K562 (cell line): ENCODE measurements around the gene KMT5B. TPM values are rescaled to one million over a fixed set of nuclear protein-coding genes. Genes with fewer than 3 reads are reported as not detected.

Experiments
- ATAC-seq: fragments of 200-7000 bp; cut with Tn5 transposase; 3 replicates; pipeline ENCODE4 v1.9.1; 2020; ENCODE audit warnings: moderate library complexity
- BruUV-seq: library from RNA; stranded (reverse); fragments of 400-500 nt; replicated peaks from 2 replicates; lab custom pipeline; 2021; lab: Mats Ljungman, UMichigan
- CTCF ChIA-PET: fragments of 300-600 bp; formaldehyde crosslinking; extraction: SDS; loops from one replicate; lab custom pipeline; 2021; ENCODE audit warnings: low intra/inter-chr PET ratio; lab: Yijun Ruan, JAX
- POLR2A ChIA-PET: fragments of 300-600, 350-650 bp; sonication (Branson Sonifier 250); formaldehyde crosslinking; extraction: SDS; loops from one replicate; lab custom pipeline; 2021; ENCODE audit warnings: antibody characterized with exemption, inconsistent platforms; lab: Yijun Ruan, JAX
- DNase-seq, 4 experiments: peaks; one replicate each; pipeline versions ENCODE4 v3.0.0 to v3.0.0-alpha.2; 2011 to 2018; ENCODE audit warnings: low spot score in 3 of 4, mixed read lengths in 3 of 4; ENCODE audit errors: extremely low read depth in 1 of 4
- FAIRE-seq: peaks from 2 replicates; lab custom pipeline; 2011; peaks lifted over from hg19 to GRCh38; lab: Jason Lieb, UNC
- H2AFZ ChIP-seq: 2 replicates; pipeline ENCODE4 v1.6.0; 2011; ENCODE audit warnings: low read depth, low read length, control low read depth, inconsistent platforms
- H3K27ac ChIP-seq: fragments of 200-600 bp; 3 replicates; pipeline ENCODE4 v1.8.0; 2011; ENCODE audit warnings: low read depth, mild to moderate bottlenecking, control low read depth, inconsistent platforms, low read length, moderate library complexity, mixed read lengths; ENCODE audit errors: extremely low read depth
- H3K27me3 ChIP-seq, 2 experiments: fragments of 300-600 bp in 1 of 2; 2 replicates in 1 of 2; 3 replicates in 1 of 2; pipeline versions ENCODE4 v1.6.0 to v1.8.0; 2011; ENCODE audit warnings: inconsistent platforms in 2 of 2, low read length in 2 of 2, mild to moderate bottlenecking in 1 of 2, mixed read lengths in 1 of 2, moderate library complexity in 1 of 2; ENCODE audit not compliant: control insufficient read depth in 2 of 2, insufficient read depth in 2 of 2
- H3K36me3 ChIP-seq: fragments of 300-600 bp; 3 replicates; pipeline ENCODE4 v1.8.0; 2011; ENCODE audit warnings: mild to moderate bottlenecking, low read length, inconsistent platforms; ENCODE audit not compliant: control insufficient read depth, insufficient read depth
- H3K4me1 ChIP-seq, 2 experiments: fragments of 200-600 bp in 1 of 2; replicated peaks in 1 of 2; 2 replicates in 1 of 2; 3 replicates in 1 of 2; pipeline versions ENCODE4 v1.5.1 to v1.8.0; 2011; ENCODE audit warnings: inconsistent platforms in 2 of 2, low read length in 2 of 2, mild to moderate bottlenecking in 1 of 2, mixed read lengths in 1 of 2, moderate library complexity in 1 of 2; ENCODE audit not compliant: control insufficient read depth in 2 of 2, insufficient read depth in 2 of 2
- H3K4me2 ChIP-seq: 2 replicates; pipeline ENCODE4 v1.6.1; 2011; ENCODE audit warnings: low read length, control low read depth, inconsistent platforms, mixed read lengths; ENCODE audit not compliant: insufficient read depth
- H3K4me3 ChIP-seq: fragments of 200-600 bp; sonication (generic), shearing (Covaris generic); 2 replicates; pipeline ENCODE4 v1.5.1; 2016; ENCODE audit warnings: control low read depth, inconsistent platforms
- H3K79me2 ChIP-seq: fragments of 200-600 bp; 3 replicates; pipeline ENCODE4 v1.8.0; 2011; ENCODE audit warnings: low read length, inconsistent platforms; ENCODE audit not compliant: control insufficient read depth, insufficient read depth
- H3K9ac ChIP-seq, 2 experiments: 2 replicates each; pipeline versions ENCODE4 v1.6.0 to v1.6.1; 2011; ENCODE audit warnings: low read depth in 2 of 2, low read length in 2 of 2, control low read depth in 1 of 2, inconsistent platforms in 1 of 2, mild to moderate bottlenecking in 1 of 2, mixed read lengths in 1 of 2; ENCODE audit not compliant: insufficient read depth in 1 of 2
- H3K9me1 ChIP-seq: one replicate; pipeline ENCODE4 v1.6.0; 2011; ENCODE audit warnings: inconsistent platforms, mild to moderate bottlenecking, low read length, moderate library complexity; ENCODE audit not compliant: control insufficient read depth, insufficient read depth
- H3K9me3 ChIP-seq: replicated peaks from 2 replicates; pipeline ENCODE4 v1.5.1; 2011; ENCODE audit warnings: low read depth, low read length, inconsistent platforms; ENCODE audit not compliant: control insufficient read depth, insufficient read depth
- H4K20me1 ChIP-seq: replicated peaks from 2 replicates; pipeline ENCODE4 v1.6.1; 2011; ENCODE audit warnings: low read length, inconsistent platforms, mixed read lengths; ENCODE audit not compliant: control insufficient read depth, insufficient read depth
- EGR1 ChIP-seq: fragments of 450-650 bp; conservative IDR thresholded peaks from 2 replicates; pipeline ENCODE4 v1.6.1; 2017; ENCODE audit warnings: mild to moderate bottlenecking
- NFE2L1 ChIP-seq: fragments of 450-650 bp; IDR thresholded peaks from 2 replicates; pipeline ENCODE4 v1.6.1; 2016; ENCODE audit warnings: missing genetic modification characterization, low read depth, mild to moderate bottlenecking, missing compliant biosample characterization, moderate library complexity, borderline replicate concordance
- WGBS: fragments of 100-300 bp; shearing (Covaris generic); methylation state at CpG from one replicate; pipeline ENCODE4 v1.1.6; 2016; ENCODE audit warnings: low coverage, mixed read lengths; ENCODE audit not compliant: insufficient coverage; ENCODE audit errors: missing lambda C conversion rate; 5-methylcytosine and 5-hydroxymethylcytosine counted together
- in situ Hi-C: fragments of 300-500 bp; cut with MboI; formaldehyde crosslinking; loops from 4 replicates; pipeline ENCODE4 v1.15.0; 2018; ENCODE audit warnings: inconsistent platforms, mixed read lengths
- intact Hi-C: fragments of 100-400 bp; cut with micrococcal nuclease; formaldehyde crosslinking; loops from 2 replicates; pipeline ENCODE4 v1.14.2; 2022
- polyA plus RNA-seq, 8 experiments: library from polyadenylated mRNA; depleted of rRNA in 4 of 8; stranded (reverse) in 5 of 8; unstranded in 3 of 8; fragments of >200 nt; fragmentation: Nextera tagmentation in 2 of 8; fragmentation: Illumina TruSeq in 1 of 8; extraction: Ambion mirVana in 2 of 8; extraction: Trizol in 1 of 8; gene quantifications; 2 replicates each; pipeline versions ENCODE4 v1.2.1 to v1.2.3, GENCODE V29; 2011 to 2014; ENCODE audit warnings: inconsistent platforms in 1 of 8, missing spikeins in 1 of 8
- total RNA-seq, 7 experiments: library from RNA; depleted of rRNA in 6 of 7; stranded (reverse); fragments of >200 nt in 6 of 7; fragmentation: Illumina TruSeq in 2 of 7; extraction: Trizol in 2 of 7; gene quantifications; 2 replicates each; pipeline versions ENCODE4 v1.2.1 to v1.2.3, GENCODE V29; 2011 to 2021; ENCODE audit warnings: low replicate concordance in 1 of 7
- TF ChIP-seq, protein P1 (sequence below): sonication (generic); formaldehyde crosslinking; IDR thresholded peaks from 2 replicates; pipeline ENCODE4 v1.8.0; 2022; ENCODE audit warnings: mild to moderate bottlenecking, low read depth, missing genetic modification reagents

KMT5B gene
- total and polyA plus RNA-seq, 9 of the 15 experiments (the other 6 are each of a cell fraction or from before 2014, with no cell fraction given) = 7.3 to 27.3 (median 20.9) TPM

DNA sequence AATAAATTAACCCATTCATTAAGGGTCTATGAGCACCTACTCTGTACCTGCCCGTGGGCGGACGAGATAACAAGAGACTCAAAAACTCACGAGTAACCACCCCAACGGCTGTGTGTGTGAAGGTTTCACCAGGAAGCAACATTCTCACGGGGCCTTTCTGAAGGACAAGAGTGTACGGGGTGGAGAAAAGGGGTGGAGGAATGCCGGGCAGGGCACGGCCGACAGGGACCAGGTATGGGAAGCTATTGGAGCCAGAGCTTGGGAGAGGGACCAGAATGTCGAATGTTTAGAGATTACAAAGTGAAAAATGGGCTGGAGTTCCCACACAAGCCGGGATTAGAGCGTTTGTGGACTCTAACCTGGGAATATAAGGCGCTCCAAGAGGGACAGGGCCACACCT lies 1.6 kb downstream of the KMT5B start:
- peak in 1 of 4 experiments; percentile 14 for DNase-seq
- 30% methylated on average over 14 of the region's 14 CpGs for WGBS
- H3K27me3 ChIP-seq = peaks cover 2 to 21% of the 10 kb centered on the region in 2 experiments; a peak in 4 of 5 replicates
- H3K27ac ChIP-seq = no peak overlapping the region
- peaks cover 52% of the 10 kb centered on the region for H3K79me2 ChIP-seq
- no TSS peak for BruUV-seq
- H4K20me1 ChIP-seq = peaks cover 26% of the 10 kb centered on the region
- in situ Hi-C loops (no loop called here), intact Hi-C loops (loop anchor here (5.0 kb wide), 1 partner anchor 236 kb away; no protein-coding TSS in a partner anchor)
- ChIA-PET CTCF (interaction anchor here (0.7 kb wide), 1 partner anchor 86 kb away, joined by 3 read pairs; no protein-coding TSS in a partner anchor), POLR2A (interaction anchor here (0.6 to 1.4 kb wide), 6 partner anchors 13 to 215 kb away, joined by 3 to 4 read pairs (median 3); no protein-coding TSS in a partner anchor)
- peaks cover 10 to 34% of the 10 kb centered on the region in 2 experiments; a peak in 4 of 5 replicates for H3K4me1 ChIP-seq
- no peaks in the 10 kb centered on the region for H3K9me3 ChIP-seq
- H2AFZ ChIP-seq = no peak overlapping the region
- no peaks in the 10 kb centered on the region for H3K9me1 ChIP-seq
- peak overlapping the region; percentile 82 for H3K4me3 ChIP-seq
- peak overlapping the region; percentile 12 to 85; a peak in 2 of 4 replicates for H3K9ac ChIP-seq
- H3K36me3 ChIP-seq = no peaks in the 10 kb centered on the region
- no peak for FAIRE-seq
- peak overlapping the region; percentile 95 for H3K4me2 ChIP-seq
- no peak for ATAC-seq
- TF ChIP-seq, protein P1, sequence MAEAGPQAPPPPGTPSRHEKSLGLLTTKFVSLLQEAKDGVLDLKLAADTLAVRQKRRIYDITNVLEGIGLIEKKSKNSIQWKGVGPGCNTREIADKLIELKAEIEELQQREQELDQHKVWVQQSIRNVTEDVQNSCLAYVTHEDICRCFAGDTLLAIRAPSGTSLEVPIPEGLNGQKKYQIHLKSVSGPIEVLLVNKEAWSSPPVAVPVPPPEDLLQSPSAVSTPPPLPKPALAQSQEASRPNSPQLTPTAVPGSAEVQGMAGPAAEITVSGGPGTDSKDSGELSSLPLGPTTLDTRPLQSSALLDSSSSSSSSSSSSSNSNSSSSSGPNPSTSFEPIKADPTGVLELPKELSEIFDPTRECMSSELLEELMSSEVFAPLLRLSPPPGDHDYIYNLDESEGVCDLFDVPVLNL (CRISPR knock-in tag) = no peak
- TF ChIP-seq EGR1 (peak; percentile 34; the same call in 1 of the 2 replicates), NFE2L1 (tag) (no peak)
